HepG2 (cell line): ENCODE results near the gene BAHCC1. TPM values are rescaled to one million over a fixed set of nuclear protein-coding genes. Genes with fewer than 3 reads are reported as not detected.
A peak's percentile ranks its signal among the peaks of the same experiment; 100 is the strongest.

Source experiments
- ATAC-seq: fragments of 200-7000 bp; cut with Tn5 transposase; 3 replicates; pipeline ENCODE4 v1.9.1; 2020; ENCODE audit warnings: mild to moderate bottlenecking, moderate library complexity
- BruUV-seq: library from RNA; stranded (reverse); fragments of 400-500 nt; replicated peaks from 2 replicates; lab custom pipeline; 2021; lab: Mats Ljungman, UMichigan
- CTCF ChIA-PET: fragments of 300-600 bp; formaldehyde crosslinking; extraction: SDS; loops from one replicate; lab custom pipeline; 2021; ENCODE audit warnings: low total read pairs, inconsistent platforms, low intra/inter-chr PET ratio; lab: Yijun Ruan, JAX
- POLR2A ChIA-PET: fragments of 350-600 bp; sonication (Branson Sonifier 250); formaldehyde crosslinking; loops from one replicate; lab custom pipeline; 2020; ENCODE audit warnings: antibody characterized with exemption, inconsistent platforms; lab: Yijun Ruan, JAX
- DNase-seq: peaks from one replicate; pipeline ENCODE4 v3.0.0-alpha.2; 2015; ENCODE audit warnings: low spot score
- FAIRE-seq: peaks from 3 replicates; lab custom pipeline; 2011; peaks lifted over from hg19 to GRCh38; lab: Jason Lieb, UNC
- H2AFZ ChIP-seq: one replicate; pipeline ENCODE4 v1.6.1; 2011; ENCODE audit warnings: low read length, inconsistent platforms
- H3K27ac ChIP-seq: fragments of 300-600 bp; 3 replicates; pipeline ENCODE4 v1.8.0; 2011; ENCODE audit warnings: mixed run types, mild to moderate bottlenecking, mixed read lengths, low read length, inconsistent platforms; ENCODE audit not compliant: insufficient read depth; ENCODE audit errors: extremely low read length
- H3K27me3 ChIP-seq, 2 experiments: fragments of 200-600 bp in 1 of 2; 2 replicates in 1 of 2; 3 replicates in 1 of 2; pipeline versions ENCODE4 v1.6.0 to v1.8.0; 2011; ENCODE audit warnings: low read length in 2 of 2, mild to moderate bottlenecking in 2 of 2, moderate library complexity in 2 of 2, inconsistent platforms in 1 of 2; ENCODE audit not compliant: insufficient read depth in 2 of 2, control insufficient read depth in 1 of 2
- H3K36me3 ChIP-seq, 2 experiments: fragments of 200-600 bp in 1 of 2; replicated peaks in 1 of 2; 2 replicates in 1 of 2; 3 replicates in 1 of 2; pipeline versions ENCODE4 v1.5.1 to v1.8.0; 2011; ENCODE audit warnings: low read length in 2 of 2, inconsistent platforms in 1 of 2; ENCODE audit not compliant: insufficient read depth in 2 of 2, control insufficient read depth in 1 of 2
- H3K4me1 ChIP-seq: 2 replicates; pipeline ENCODE4 v1.5.1; 2012; ENCODE audit warnings: low read length, inconsistent platforms; ENCODE audit not compliant: insufficient read depth
- H3K4me2 ChIP-seq: 2 replicates; pipeline ENCODE4 v1.6.0; 2011; ENCODE audit warnings: low read depth, low read length, inconsistent platforms
- H3K4me3 ChIP-seq, 3 experiments: fragments of 200-600 bp in 1 of 3; sonication (generic), shearing (Covaris generic) in 1 of 3; replicated peaks in 1 of 3; 2 replicates each; pipeline ENCODE4 v1.5.1; 2011 to 2016; ENCODE audit warnings: low read length in 3 of 3, inconsistent platforms in 2 of 3, low read depth in 2 of 3, mild to moderate bottlenecking in 2 of 3, control low read depth in 1 of 3, mixed read lengths in 1 of 3; ENCODE audit not compliant: insufficient read depth in 1 of 3
- H3K79me2 ChIP-seq: one replicate; pipeline ENCODE4 v1.6.1; 2011; ENCODE audit warnings: low read length, inconsistent platforms; ENCODE audit not compliant: insufficient read depth
- H3K9ac ChIP-seq: 2 replicates; pipeline ENCODE4 v1.6.0; 2011; ENCODE audit warnings: mild to moderate bottlenecking, low read depth, low read length, inconsistent platforms; ENCODE audit not compliant: insufficient read depth
- H3K9me3 ChIP-seq: 2 replicates; pipeline ENCODE4 v1.5.1; 2012; ENCODE audit warnings: mild to moderate bottlenecking, low read length
- H4K20me1 ChIP-seq: 2 replicates; pipeline ENCODE4 v1.6.0; 2011; ENCODE audit warnings: inconsistent platforms, mild to moderate bottlenecking, low read length, moderate library complexity; ENCODE audit not compliant: insufficient read depth
- CCDC6 ChIP-seq: sonication (generic); formaldehyde crosslinking; IDR thresholded peaks from 2 replicates; pipeline ENCODE4 v1.8.1; 2022; ENCODE audit warnings: mild to moderate bottlenecking, missing genetic modification reagents, moderate library complexity
- GMEB1 ChIP-seq: sonication (generic); formaldehyde crosslinking; IDR thresholded peaks from 2 replicates; pipeline ENCODE4 v1.5.1; 2020; ENCODE audit warnings: missing genetic modification reagents, mild to moderate bottlenecking, borderline replicate concordance
- NCOA5 ChIP-seq: sonication (generic); formaldehyde crosslinking; IDR thresholded peaks from 2 replicates; pipeline ENCODE4 v1.4.0; 2020; ENCODE audit warnings: missing genetic modification reagents
- NFATC3 ChIP-seq: sonication (generic); formaldehyde crosslinking; IDR thresholded peaks from 2 replicates; pipeline ENCODE4 v1.5.1; 2020; ENCODE audit warnings: mild to moderate bottlenecking, missing genetic modification reagents
- SMAD3 ChIP-seq: sonication (generic); formaldehyde crosslinking; IDR thresholded peaks from 2 replicates; pipeline ENCODE4 v1.4.0; 2020; ENCODE audit warnings: missing genetic modification reagents
- ZNF563 ChIP-seq: sonication (generic); formaldehyde crosslinking; IDR thresholded peaks from 2 replicates; pipeline ENCODE4 v1.8.0; 2022; ENCODE audit warnings: mild to moderate bottlenecking, moderate library complexity, missing genetic modification reagents
- WGBS: methylation state at CpG from one replicate; pipeline ENCODE4 v1.1.6; 2017; ENCODE audit warnings: low lambda C conversion rate; 5-methylcytosine and 5-hydroxymethylcytosine counted together
- in situ Hi-C: cut with HindIII; loops from 2 replicates; pipeline ENCODE4 v1.10.0; 2017; ENCODE audit warnings: low pct_unique_long_range_greater_than_20kb; ENCODE audit not compliant: extremely low pct_ligation_motif_present
- intact Hi-C: fragments of 100-400 bp; cut with micrococcal nuclease; formaldehyde crosslinking; loops from one replicate; pipeline ENCODE4 v1.10.0; 2022; ENCODE audit not compliant: unreplicated experiment
- polyA plus RNA-seq, 8 experiments: library from polyadenylated mRNA; depleted of rRNA in 3 of 8; stranded (reverse) in 7 of 8; unstranded in 1 of 8; fragments of >200 nt; fragmentation: Illumina TruSeq in 4 of 8; extraction: Trizol in 4 of 8; gene quantifications; 2 replicates each; pipeline versions ENCODE4 v1.2.1 to v1.2.3, GENCODE V29; 2011 to 2016; ENCODE audit warnings: low read depth in 4 of 8, missing spikeins in 1 of 8, mixed read lengths in 1 of 8; ENCODE audit not compliant: insufficient read depth in 1 of 8
- total RNA-seq, 5 experiments: library from RNA; depleted of rRNA; stranded (reverse); fragments of >200 nt; fragmentation: Illumina TruSeq; extraction: Trizol; gene quantifications; 2 replicates each; pipeline ENCODE4 v1.2.3, GENCODE V29; 2016; ENCODE audit warnings: low read depth in 1 of 5

BAHCC1 gene
- total and polyA plus RNA-seq, 2 of the 13 experiments (the other 11 are each of a cell fraction or from before 2014, with no cell fraction given): 1.4 to 1.7 TPM

GRCh38 chr17:81347437-81347836 lies 47.8 kb upstream of the BAHCC1 start:
- BruUV-seq: no TSS peak
- Histone ChIP-seq H3K9me3 (no peaks in the 10 kb centered on the region), H3K79me2 (peaks cover 24% of the 10 kb centered on the region), H3K4me1 (peaks cover 82% of the 10 kb centered on the region), H3K27ac (no peak overlapping the region), H4K20me1 (0 out of 2 replicates have a peak, but pooled peaks cover 3% of the 10 kb centered on the region), H3K36me3 (no peaks in the 10 kb centered on the region), H3K27me3 (peaks cover 5 to 68% of the 10 kb centered on the region in 2 experiments; a peak in 4 of 5 replicates), H3K4me2 (peak overlapping the region; percentile 96; the same call in 1 of the 2 replicates), H3K4me3 (peak overlapping the region in 1 of 3 experiments; percentile 85; a peak in 1 of 6 replicates), H2AFZ (no peak overlapping the region), H3K9ac (no peak overlapping the region)
- TF ChIP-seq SMAD3 (CRISPR knock-in tag) (no peak), NCOA5 (CRISPR knock-in tag) (no peak), NFATC3 (CRISPR knock-in tag) (no peak), CCDC6 (CRISPR knock-in tag) (no peak), ZNF563 (CRISPR knock-in tag) (0 out of 2 replicates have a peak, but pooled peaks have one; percentile 17), GMEB1 (CRISPR knock-in tag) (no peak)
- no peak for FAIRE-seq
- 24% methylated on average over 4 of the region's 4 CpGs for WGBS
- in situ Hi-C loops (no loop called here), intact Hi-C loops (no loop called here)
- no peak for ATAC-seq
- DNase-seq: no peak
- ChIA-PET POLR2A (no interaction called here), CTCF (no interaction called here)
